Vagina (tissue), 2 donors: ENCODE results near the gene DOCK1.

Source experiments
- POLR2A ChIP-seq, 2 donors: fragments of 450-650 bp; IDR thresholded peaks; one replicate each; pipeline ENCODE4 v1.6.1; 2017; ENCODE audit warnings: antibody characterized with exemption in 2 of 2, mild to moderate bottlenecking in 2 of 2, moderate library complexity in 2 of 2
- POLR2AphosphoS5 ChIP-seq, 2 donors: sonication (generic); formaldehyde crosslinking; IDR thresholded peaks; one replicate each; pipeline ENCODE4 v1.9.0; 2017; ENCODE audit warnings: antibody characterized with exemption in 2 of 2, mild to moderate bottlenecking in 2 of 2, low read depth in 1 of 2; ENCODE audit not compliant: insufficient read depth in 1 of 2
- TF ChIP-seq, protein P1 (sequence below), 3 experiments: fragments of 450-650 bp in 2 of 3; fragments of 200-600 bp in 1 of 3; sonication (generic) in 1 of 3; IDR thresholded peaks; one replicate each; pipeline ENCODE4 v1.5.1; 2017 to 2019; ENCODE audit warnings: antibody characterized with exemption in 3 of 3, mild to moderate bottlenecking in 2 of 3, moderate library complexity in 2 of 3

DNA sequence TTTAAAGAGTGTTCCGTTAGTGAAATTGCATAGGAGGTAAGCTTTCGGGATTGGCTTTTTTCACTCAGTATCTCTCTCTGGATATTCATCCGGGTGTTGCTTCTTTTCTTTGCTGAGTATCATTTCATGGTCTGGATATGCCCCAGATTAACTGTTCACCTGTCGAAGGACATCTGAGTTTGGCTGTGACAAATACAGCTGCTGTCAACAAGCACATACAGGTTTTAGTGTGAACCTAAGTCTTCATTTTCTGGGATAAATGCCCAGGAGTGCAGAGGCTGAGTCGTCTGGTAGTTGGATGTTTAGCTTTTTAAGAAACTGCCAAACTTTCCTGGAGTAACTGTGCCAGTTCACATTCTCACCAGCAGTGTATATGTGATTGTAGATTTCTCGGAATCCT, 5.6 kb downstream of the DOCK1 start:
- TF ChIP-seq, protein P1, sequence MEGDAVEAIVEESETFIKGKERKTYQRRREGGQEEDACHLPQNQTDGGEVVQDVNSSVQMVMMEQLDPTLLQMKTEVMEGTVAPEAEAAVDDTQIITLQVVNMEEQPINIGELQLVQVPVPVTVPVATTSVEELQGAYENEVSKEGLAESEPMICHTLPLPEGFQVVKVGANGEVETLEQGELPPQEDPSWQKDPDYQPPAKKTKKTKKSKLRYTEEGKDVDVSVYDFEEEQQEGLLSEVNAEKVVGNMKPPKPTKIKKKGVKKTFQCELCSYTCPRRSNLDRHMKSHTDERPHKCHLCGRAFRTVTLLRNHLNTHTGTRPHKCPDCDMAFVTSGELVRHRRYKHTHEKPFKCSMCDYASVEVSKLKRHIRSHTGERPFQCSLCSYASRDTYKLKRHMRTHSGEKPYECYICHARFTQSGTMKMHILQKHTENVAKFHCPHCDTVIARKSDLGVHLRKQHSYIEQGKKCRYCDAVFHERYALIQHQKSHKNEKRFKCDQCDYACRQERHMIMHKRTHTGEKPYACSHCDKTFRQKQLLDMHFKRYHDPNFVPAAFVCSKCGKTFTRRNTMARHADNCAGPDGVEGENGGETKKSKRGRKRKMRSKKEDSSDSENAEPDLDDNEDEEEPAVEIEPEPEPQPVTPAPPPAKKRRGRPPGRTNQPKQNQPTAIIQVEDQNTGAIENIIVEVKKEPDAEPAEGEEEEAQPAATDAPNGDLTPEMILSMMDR (IDR thresholded peaks at IDR 0.05): no peak
- no peak for TF ChIP-seq POLR2A (IDR thresholded peaks at IDR 0.05)
- no peak for TF ChIP-seq POLR2AphosphoS5 (IDR thresholded peaks at IDR 0.05; ENCODE audit: insufficient read depth in 1 of 2, low read depth in 1 of 2)
